ENCODE results near the gene APBA2.

DNA sequence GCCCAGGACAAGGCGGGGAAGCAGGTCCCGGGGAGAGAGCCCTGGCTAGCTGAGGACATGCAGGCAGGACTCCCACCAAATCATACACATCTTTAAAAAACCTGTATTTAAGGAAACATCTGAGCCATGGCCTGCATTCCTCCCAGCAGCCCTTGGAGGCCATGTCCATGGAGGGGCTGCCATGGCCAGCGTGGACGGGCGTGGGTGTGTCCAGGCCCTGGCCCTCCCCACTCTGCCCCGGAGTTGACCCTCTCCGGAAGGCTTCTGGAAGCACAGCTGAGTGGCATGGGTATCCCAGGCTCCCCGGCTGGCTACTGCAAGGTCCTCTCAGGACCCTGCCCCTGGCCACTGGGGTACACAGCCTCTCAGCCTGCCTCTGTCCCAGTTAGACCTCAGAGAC, 234.1 kb downstream of the APBA2 start:
- TF ChIP-seq POLR2A (IDR thresholded peaks at IDR 0.05): no peak
- TF ChIP-seq CTCF (IDR thresholded peaks at IDR 0.05): no peak
